ENCODE results near the gene SYT9. TPM values are rescaled to one million over a fixed set of nuclear protein-coding genes. Genes with fewer than 3 reads are reported as not detected.

SYT9 gene
- total and polyA plus RNA-seq, 2 donors (not counting 3 experiments of a cell fraction or from before 2014, with no cell fraction given), result 0.23 TPM; not detected in 1

DNA sequence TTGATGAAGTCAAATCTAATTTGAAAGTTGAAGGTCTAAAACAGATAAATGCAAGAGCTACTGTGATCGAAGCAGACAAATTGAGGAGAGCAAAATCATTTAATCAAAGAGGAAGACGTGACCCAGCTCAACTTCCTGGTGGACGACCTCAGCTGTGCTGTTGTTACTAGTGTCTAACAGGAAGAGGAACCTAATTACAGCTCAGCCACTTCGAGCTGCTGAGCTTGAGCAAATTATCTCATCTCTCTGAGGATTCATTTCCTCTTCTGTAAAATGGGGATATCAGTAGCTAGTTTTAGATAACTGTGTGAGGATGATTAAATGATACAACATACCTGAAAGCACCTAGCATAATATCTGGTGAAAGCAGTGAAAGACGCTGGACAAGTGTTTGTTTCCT lies 185.0 kb downstream of the SYT9 start:
- peaks cover 0 to 7% of the 10 kb centered on the region in 2 experiments for H3K27me3 ChIP-seq (ENCODE audit: control insufficient read depth in 2 of 2, insufficient read depth in 2 of 2, low read length in 2 of 2)
- peaks cover 10% of the 10 kb centered on the region for H3K4me1 ChIP-seq (ENCODE audit: control insufficient read depth, extremely low read depth, insufficient read depth, low read length)
- H3K27ac ChIP-seq (ENCODE audit: insufficient read depth, low read depth, low read length), result no peak overlapping the region
- H3K79me2 ChIP-seq (ENCODE audit: control insufficient read depth, insufficient read depth, low read length), result no peaks in the 10 kb centered on the region
- dilution Hi-C loops (cut with MboI; ENCODE audit: extremely low pct_ligation_motif_present, low sequenced_read_pairs), result no loop called here
- H3K36me3 ChIP-seq (ENCODE audit: control insufficient read depth in 2 of 2, extremely low read depth in 1 of 2, insufficient read depth in 2 of 2, low read length in 2 of 2), result no peaks in the 10 kb centered on the region
- H3K9me3 ChIP-seq (replicated peaks; ENCODE audit: control insufficient read depth, insufficient read depth, low read length), result no peaks in the 10 kb centered on the region
- FAIRE-seq (peak; percentile 82), DNase-seq (ENCODE audit: low read depth, low spot score) (peak; percentile 25)
- H3K4me2 ChIP-seq (ENCODE audit: insufficient read depth, low read length), result peak overlapping the region; percentile 59
- H3K9me1 ChIP-seq (replicated peaks; ENCODE audit: control insufficient read depth, extremely low read depth, insufficient read depth, low read length), result no peaks in the 10 kb centered on the region
- no peak overlapping the region for H2AFZ ChIP-seq (ENCODE audit: low read depth, low read length)
- CTCF ChIA-PET, result interaction anchor here (0.8 to 1.0 kb wide), 2 partner anchors 84 to 221 kb away, joined by 3 read pairs; no protein-coding TSS in a partner anchor
- no peaks in the 10 kb centered on the region for H4K20me1 ChIP-seq (replicated peaks; ENCODE audit: control insufficient read depth, extremely low read depth, insufficient read depth, low read length)
- POLR2A ChIA-PET, result no interaction called here
- no TSS peak for BruUV-seq (replicated peaks)
- intact Hi-C loops (cut with micrococcal nuclease), result no loop called here
- H3K9ac ChIP-seq (replicated peaks; ENCODE audit: extremely low read depth, insufficient read depth, low read length), result no peak overlapping the region
- H3K4me3 ChIP-seq (replicated peaks in 1 of 3; ENCODE audit: insufficient read depth in 1 of 3, low read depth in 1 of 3, low read length in 3 of 3), result no peak overlapping the region
- TF ChIP-seq, protein P1, sequence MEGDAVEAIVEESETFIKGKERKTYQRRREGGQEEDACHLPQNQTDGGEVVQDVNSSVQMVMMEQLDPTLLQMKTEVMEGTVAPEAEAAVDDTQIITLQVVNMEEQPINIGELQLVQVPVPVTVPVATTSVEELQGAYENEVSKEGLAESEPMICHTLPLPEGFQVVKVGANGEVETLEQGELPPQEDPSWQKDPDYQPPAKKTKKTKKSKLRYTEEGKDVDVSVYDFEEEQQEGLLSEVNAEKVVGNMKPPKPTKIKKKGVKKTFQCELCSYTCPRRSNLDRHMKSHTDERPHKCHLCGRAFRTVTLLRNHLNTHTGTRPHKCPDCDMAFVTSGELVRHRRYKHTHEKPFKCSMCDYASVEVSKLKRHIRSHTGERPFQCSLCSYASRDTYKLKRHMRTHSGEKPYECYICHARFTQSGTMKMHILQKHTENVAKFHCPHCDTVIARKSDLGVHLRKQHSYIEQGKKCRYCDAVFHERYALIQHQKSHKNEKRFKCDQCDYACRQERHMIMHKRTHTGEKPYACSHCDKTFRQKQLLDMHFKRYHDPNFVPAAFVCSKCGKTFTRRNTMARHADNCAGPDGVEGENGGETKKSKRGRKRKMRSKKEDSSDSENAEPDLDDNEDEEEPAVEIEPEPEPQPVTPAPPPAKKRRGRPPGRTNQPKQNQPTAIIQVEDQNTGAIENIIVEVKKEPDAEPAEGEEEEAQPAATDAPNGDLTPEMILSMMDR (IDR thresholded peaks at IDR 0.05; ENCODE audit: extremely low read depth in 1 of 2, insufficient read depth in 1 of 2, low read depth in 1 of 2, low read length in 2 of 2), result no peak
- TF ChIP-seq POLR2A (IDR thresholded peaks at IDR 0.05; ENCODE audit: low read depth, low read length) (no peak), GATA2 (IDR thresholded peaks at IDR 0.05; ENCODE audit: insufficient read depth, insufficient read length, low read depth, low read length) (peak; percentile 81), MYC (IDR thresholded peaks at IDR 0.05; ENCODE audit: low read depth, low read length) (no peak), POLR2AphosphoS5 (IDR thresholded peaks at IDR 0.05; ENCODE audit: insufficient read depth, low read depth, low read length) (no peak), FOS (IDR thresholded peaks at IDR 0.05; ENCODE audit: borderline replicate concordance, insufficient read depth, low read length) (peak; percentile 35), EZH2 (IDR thresholded peaks at IDR 0.05; ENCODE audit: borderline replicate concordance, low read depth, low read length, severe bottlenecking) (no peak), JUN (IDR thresholded peaks at IDR 0.05; ENCODE audit: borderline replicate concordance, insufficient read depth, insufficient read length, low read depth) (no peak)
- TF ChIP-seq, protein P2, sequence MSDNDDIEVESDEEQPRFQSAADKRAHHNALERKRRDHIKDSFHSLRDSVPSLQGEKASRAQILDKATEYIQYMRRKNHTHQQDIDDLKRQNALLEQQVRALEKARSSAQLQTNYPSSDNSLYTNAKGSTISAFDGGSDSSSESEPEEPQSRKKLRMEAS (IDR thresholded peaks at IDR 0.05; ENCODE audit: insufficient read depth, insufficient read length), result no peak

Measured in endothelial cell of umbilical vein (primary cell).